OCI-LY7 (cell line): ENCODE measurements around the gene DBNDD1.

Source experiments
- CTCF ChIP-seq: fragments of 200-600 bp; sonication (generic); conservative IDR thresholded peaks from 2 replicates; pipeline ENCODE4 v1.5.1; 2014; ENCODE audit warnings: mild to moderate bottlenecking, antibody characterized with exemption, low read length, moderate library complexity, mixed read lengths
- EZH2phosphoT487 ChIP-seq: fragments of 200-600 bp; sonication (generic); IDR thresholded peaks from 2 replicates; pipeline ENCODE4 v1.6.1; 2018; ENCODE audit warnings: low read depth, borderline replicate concordance, mild to moderate bottlenecking, mixed run types, antibody characterized with exemption, low read length, moderate library complexity, mixed read lengths

DNA sequence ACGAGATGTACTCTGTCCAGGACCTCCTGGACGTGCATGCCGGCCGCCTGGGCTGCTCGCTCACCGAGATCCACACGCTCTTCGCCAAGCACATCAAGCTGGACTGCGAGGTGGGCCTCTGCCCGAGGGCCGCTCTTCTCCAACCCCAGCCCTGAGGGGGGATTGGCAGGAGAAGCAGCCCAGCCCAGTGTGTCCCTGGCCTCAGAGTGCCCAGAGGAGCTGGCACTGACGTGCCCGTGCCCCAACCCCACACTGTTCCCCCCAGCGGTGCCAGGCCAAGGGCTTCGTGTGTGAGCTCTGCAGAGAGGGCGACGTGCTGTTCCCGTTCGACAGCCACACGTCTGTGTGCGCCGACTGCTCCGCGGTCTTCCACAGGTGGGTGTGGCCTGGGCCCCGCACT is 55.1 kb downstream of the DBNDD1 start:
- TF ChIP-seq CTCF (no peak), EZH2phosphoT487 (no peak)
